AG09319 (cell line): Measurements from ENCODE around the gene SLC24A3.

ENCODE experiments used
- DNase-seq: peaks from one replicate; pipeline ENCODE4 v3.0.0-alpha.2; 2010; ENCODE audit warnings: low read depth; ENCODE audit errors: extremely low read depth
- TF ChIP-seq, protein P1 (sequence below): IDR thresholded peaks from 2 replicates; pipeline ENCODE4 v1.5.1; 2011; ENCODE audit warnings: low read depth, mild to moderate bottlenecking, inconsistent platforms, low read length, moderate library complexity

Gene SLC24A3

DNA sequence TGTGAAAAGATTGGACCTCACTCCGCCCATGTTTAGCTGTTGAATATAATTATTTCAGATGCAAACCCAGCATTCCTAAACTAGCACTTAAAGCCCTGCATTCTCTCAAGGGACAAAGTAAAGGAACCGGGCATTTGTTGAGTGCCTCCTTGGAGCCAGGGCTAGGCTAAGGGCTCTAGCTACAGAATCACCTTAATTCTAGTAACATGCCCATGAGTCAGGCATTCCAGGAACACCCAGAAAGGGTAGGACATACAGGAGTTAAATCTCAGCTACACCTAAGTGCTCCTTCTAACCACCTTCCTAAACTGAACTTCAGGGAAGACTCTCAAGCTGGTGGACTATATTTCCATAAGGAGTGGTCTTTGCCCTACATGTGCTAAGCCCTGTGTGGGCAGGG lies 89.4 kb downstream of the SLC24A3 start:
- TF ChIP-seq, protein P1, sequence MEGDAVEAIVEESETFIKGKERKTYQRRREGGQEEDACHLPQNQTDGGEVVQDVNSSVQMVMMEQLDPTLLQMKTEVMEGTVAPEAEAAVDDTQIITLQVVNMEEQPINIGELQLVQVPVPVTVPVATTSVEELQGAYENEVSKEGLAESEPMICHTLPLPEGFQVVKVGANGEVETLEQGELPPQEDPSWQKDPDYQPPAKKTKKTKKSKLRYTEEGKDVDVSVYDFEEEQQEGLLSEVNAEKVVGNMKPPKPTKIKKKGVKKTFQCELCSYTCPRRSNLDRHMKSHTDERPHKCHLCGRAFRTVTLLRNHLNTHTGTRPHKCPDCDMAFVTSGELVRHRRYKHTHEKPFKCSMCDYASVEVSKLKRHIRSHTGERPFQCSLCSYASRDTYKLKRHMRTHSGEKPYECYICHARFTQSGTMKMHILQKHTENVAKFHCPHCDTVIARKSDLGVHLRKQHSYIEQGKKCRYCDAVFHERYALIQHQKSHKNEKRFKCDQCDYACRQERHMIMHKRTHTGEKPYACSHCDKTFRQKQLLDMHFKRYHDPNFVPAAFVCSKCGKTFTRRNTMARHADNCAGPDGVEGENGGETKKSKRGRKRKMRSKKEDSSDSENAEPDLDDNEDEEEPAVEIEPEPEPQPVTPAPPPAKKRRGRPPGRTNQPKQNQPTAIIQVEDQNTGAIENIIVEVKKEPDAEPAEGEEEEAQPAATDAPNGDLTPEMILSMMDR = no peak
- DNase-seq = no peak

DNA sequence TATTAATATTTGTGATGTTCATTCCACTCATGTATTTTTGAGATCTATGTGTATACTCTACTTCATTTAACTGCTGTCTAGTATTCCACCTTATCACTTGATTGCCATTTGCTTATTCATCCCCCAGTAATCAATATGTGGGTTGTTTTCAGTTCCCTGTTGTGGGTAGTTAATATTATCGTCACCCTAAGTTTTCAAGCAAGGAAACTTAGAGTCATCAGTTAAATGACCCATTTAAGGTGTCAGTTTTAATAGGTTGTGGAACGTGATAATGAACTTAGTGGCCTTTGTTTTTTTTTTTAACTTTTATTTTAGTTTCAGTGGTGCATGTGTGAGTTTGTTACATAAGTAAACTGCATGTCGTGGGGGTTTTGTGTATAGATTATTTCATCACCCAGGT lies 90.3 kb downstream of the SLC24A3 start:
- TF ChIP-seq, protein P1 = no peak
- no peak for DNase-seq

DNA sequence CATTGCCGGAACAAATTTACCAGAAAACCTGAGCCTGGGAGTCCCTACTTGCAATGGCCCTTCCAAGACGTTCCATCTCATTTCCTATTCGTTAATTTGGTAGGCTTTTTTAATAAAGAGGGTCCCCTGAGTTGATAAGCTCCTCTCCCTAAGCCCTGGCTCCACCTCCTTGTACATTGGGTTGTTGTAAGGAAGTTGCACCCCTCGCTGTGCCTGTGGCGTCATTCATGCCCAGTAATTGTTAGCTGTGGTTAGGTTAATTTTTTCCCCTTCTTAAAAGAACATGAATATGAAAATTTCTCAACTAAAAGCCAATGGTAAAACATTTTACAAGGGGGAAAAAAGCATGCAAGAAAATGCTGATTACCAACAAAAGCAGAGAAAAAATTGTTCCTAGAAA lies 91.9 kb downstream of the SLC24A3 start:
- DNase-seq = no peak
- TF ChIP-seq, protein P1 = no peak

DNA sequence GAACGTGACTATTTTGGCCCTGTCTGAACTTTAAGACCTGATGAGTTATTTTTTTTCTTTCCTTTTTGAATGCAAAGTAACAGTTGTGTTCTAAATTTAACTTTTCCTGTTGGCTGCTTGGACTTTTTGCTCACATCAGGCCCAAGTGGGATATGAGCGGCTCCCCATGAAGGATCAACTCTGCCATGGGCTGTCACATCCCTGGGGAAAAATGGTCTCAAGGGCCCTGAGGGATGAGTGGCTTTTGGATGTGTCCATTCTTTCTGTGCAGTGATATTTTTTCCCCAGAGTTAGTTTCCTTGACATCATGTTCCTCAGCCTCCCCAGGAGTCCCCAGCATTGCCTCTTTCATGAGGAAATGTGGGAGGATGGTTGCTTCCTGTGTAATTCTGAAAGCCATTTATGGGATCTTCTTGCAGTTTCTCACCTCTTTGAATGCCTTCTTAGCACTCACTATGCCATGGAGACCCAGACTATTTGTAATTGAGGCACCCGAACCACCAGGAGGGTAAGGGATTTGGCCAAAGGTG lies 92.5 kb downstream of the SLC24A3 start:
- TF ChIP-seq, protein P1 = no peak
- no peak for DNase-seq

DNA sequence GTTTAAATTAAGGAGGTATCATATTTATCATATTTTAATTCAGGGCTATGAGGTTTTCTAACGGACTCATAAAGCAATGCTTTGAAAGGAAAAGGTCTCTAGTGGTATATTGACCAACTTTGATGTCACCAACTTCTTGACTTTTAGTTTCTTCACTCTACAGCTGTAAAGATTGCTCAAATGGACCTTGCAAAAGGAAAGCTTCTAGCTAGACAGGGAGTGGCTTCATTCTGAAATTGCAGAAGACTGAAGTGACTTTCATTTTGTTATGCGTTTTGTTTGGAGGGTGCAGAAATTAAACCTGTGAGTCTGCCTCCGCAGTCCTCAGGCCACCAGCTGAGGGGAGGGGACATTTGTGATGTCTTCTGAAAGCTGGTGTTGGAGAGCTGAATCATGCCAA lies 95.7 kb downstream of the SLC24A3 start:
- TF ChIP-seq, protein P1 = no peak
- DNase-seq = no peak

DNA sequence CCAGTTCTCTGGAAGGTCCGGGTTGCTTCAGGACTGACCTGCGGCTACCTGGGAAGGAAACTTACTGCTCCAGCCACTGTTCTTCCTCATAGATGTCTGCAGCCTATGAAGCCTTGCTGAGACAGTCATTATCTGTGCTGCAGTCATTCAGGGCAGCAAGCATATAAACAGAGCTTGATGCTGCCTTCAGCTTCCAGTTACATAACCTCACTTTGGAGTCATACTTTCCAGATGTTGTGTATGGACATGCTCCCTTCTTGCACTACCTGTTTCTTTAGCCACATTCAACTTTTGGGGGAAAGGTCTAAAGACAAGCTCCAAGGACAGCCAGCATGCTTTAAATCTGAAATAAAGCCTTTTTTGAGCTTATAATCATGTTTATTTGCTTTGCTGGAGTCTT lies 98.1 kb downstream of the SLC24A3 start:
- no peak for DNase-seq
- TF ChIP-seq, protein P1 = no peak

DNA sequence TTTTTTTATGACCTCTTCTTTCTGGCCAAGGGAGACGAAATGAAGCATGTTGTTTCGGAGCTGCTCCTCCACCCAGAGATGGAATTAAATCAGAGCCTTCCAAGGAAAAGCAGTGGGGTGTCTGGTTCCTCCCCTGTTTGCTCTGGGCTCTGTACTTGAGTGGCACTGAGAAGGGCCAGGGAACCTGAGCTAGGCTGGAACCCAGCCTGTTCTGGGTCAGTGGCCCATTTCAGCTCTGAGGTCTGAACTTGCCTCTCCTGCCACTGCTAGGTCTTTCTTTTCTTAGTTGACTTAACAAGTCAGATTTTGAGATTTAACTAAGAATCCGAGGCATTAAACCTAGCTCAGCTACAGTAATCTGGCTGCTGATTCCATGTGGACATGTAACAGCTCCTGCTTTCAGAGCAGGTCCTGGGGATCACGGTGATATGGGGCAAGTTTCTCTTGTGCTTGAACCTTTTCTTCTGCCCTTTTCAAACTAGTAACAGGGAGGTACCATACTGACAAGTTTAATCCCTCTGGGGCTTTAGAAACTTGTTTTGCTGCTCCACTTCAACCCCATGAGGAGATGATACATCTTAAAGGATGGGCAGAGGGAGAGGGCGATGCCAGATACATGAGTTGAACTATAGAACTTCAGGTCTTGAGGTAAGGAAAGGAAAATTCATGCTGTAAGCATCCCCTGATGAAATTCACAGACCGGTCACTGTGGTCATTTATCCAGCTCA lies 101.1 kb downstream of the SLC24A3 start:
- no peak for DNase-seq
- TF ChIP-seq, protein P1 = no peak
